ENCODE results near the gene S100A9.

- TF ChIP-seq, protein P1, sequence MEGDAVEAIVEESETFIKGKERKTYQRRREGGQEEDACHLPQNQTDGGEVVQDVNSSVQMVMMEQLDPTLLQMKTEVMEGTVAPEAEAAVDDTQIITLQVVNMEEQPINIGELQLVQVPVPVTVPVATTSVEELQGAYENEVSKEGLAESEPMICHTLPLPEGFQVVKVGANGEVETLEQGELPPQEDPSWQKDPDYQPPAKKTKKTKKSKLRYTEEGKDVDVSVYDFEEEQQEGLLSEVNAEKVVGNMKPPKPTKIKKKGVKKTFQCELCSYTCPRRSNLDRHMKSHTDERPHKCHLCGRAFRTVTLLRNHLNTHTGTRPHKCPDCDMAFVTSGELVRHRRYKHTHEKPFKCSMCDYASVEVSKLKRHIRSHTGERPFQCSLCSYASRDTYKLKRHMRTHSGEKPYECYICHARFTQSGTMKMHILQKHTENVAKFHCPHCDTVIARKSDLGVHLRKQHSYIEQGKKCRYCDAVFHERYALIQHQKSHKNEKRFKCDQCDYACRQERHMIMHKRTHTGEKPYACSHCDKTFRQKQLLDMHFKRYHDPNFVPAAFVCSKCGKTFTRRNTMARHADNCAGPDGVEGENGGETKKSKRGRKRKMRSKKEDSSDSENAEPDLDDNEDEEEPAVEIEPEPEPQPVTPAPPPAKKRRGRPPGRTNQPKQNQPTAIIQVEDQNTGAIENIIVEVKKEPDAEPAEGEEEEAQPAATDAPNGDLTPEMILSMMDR (IDR thresholded peaks at IDR 0.05; ENCODE audit: poor library complexity, severe bottlenecking): no peak
- TF ChIP-seq EZH2 (IDR thresholded peaks at IDR 0.05; ENCODE audit: borderline replicate concordance, insufficient read depth, low read length, poor library complexity, severe bottlenecking) (no peak), SMC3 (conservative IDR thresholded peaks at IDR 0.05; ENCODE audit: poor library complexity) (no peak), RAD21 (conservative IDR thresholded peaks at IDR 0.05) (no peak), EP300 (conservative IDR thresholded peaks at IDR 0.05; ENCODE audit: poor library complexity, severe bottlenecking) (no peak), TAF1 (IDR thresholded peaks at IDR 0.05; ENCODE audit: low read depth) (no peak), POLR2AphosphoS5 (IDR thresholded peaks at IDR 0.05) (no peak)
Measured at GRCh38 chr1:153310526-153310925, 47.1 kb upstream of the S100A9 start.

All from neural cell (in vitro differentiated cells).